Astrocyte (in vitro differentiated cells and primary cell): ENCODE measurements around the gene MRPL1. TPM values are rescaled to one million over a fixed set of nuclear protein-coding genes. Genes with fewer than 3 reads are reported as not detected.

Source experiments
- DNase-seq: peaks from one replicate; pipeline ENCODE4 v3.0.0-alpha.2; 2010; ENCODE audit warnings: low read depth
- FAIRE-seq: peaks from 2 replicates; lab custom pipeline; 2011; peaks lifted over from hg19 to GRCh38; lab: Jason Lieb, UNC
- H2AFZ ChIP-seq: 2 replicates; pipeline ENCODE4 v1.6.0; 2012; ENCODE audit warnings: low read depth, low read length, inconsistent platforms
- H3K27ac ChIP-seq: 2 replicates; pipeline ENCODE4 v1.5.1; 2011; ENCODE audit warnings: low read depth, low read length, inconsistent platforms
- H3K27me3 ChIP-seq: 2 replicates; pipeline ENCODE4 v1.6.0; 2011; ENCODE audit warnings: low read length, inconsistent platforms; ENCODE audit not compliant: insufficient read depth
- H3K36me3 ChIP-seq: 2 replicates; pipeline ENCODE4 v1.5.1; 2011; ENCODE audit warnings: low read length, inconsistent platforms; ENCODE audit not compliant: insufficient read depth
- H3K4me1 ChIP-seq: 2 replicates; pipeline ENCODE4 v1.5.1; 2011; ENCODE audit warnings: low read length, inconsistent platforms; ENCODE audit not compliant: insufficient read depth
- H3K4me2 ChIP-seq: 2 replicates; pipeline ENCODE4 v1.6.0; 2012; ENCODE audit warnings: low read length, inconsistent platforms
- H3K4me3 ChIP-seq: 2 replicates; pipeline ENCODE4 v1.5.1; 2011; ENCODE audit warnings: low read depth, mild to moderate bottlenecking, low read length, inconsistent platforms; ENCODE audit not compliant: insufficient read depth
- H3K79me2 ChIP-seq: 2 replicates; pipeline ENCODE4 v1.6.0; 2012; ENCODE audit warnings: mild to moderate bottlenecking, low read length, inconsistent platforms; ENCODE audit not compliant: insufficient read depth
- H3K9ac ChIP-seq: 2 replicates; pipeline ENCODE4 v1.6.0; 2012; ENCODE audit warnings: mild to moderate bottlenecking, low read length, inconsistent platforms
- H3K9me3 ChIP-seq: 2 replicates; pipeline ENCODE4 v1.5.1; 2012; ENCODE audit warnings: low read depth, mild to moderate bottlenecking, low read length, inconsistent platforms; ENCODE audit not compliant: insufficient read depth
- H4K20me1 ChIP-seq: 2 replicates; pipeline ENCODE4 v1.6.0; 2012; ENCODE audit warnings: low read length, inconsistent platforms; ENCODE audit not compliant: insufficient read depth
- H3K27ac Mint-ChIP-seq: one replicate; pipeline ENCODE4 v1.8.0; 2021; ENCODE audit warnings: mild to moderate bottlenecking, mixed read lengths; ENCODE audit not compliant: unreplicated experiment
- H3K27me3 Mint-ChIP-seq: one replicate; pipeline ENCODE4 v1.8.0; 2021; ENCODE audit warnings: low read depth, mixed read lengths; ENCODE audit not compliant: unreplicated experiment
- H3K36me3 Mint-ChIP-seq: one replicate; pipeline ENCODE4 v1.8.0; 2021; ENCODE audit warnings: low read depth, mixed read lengths; ENCODE audit not compliant: unreplicated experiment
- H3K4me1 Mint-ChIP-seq: one replicate; pipeline ENCODE4 v1.8.0; 2021; ENCODE audit warnings: low read depth, mixed read lengths; ENCODE audit not compliant: unreplicated experiment
- H3K4me3 Mint-ChIP-seq: one replicate; pipeline ENCODE4 v1.8.0; 2021; ENCODE audit warnings: mild to moderate bottlenecking, moderate library complexity, mixed read lengths; ENCODE audit not compliant: unreplicated experiment
- H3K9me3 Mint-ChIP-seq: one replicate; pipeline ENCODE4 v1.8.0; 2021; ENCODE audit warnings: mild to moderate bottlenecking, mixed read lengths; ENCODE audit not compliant: unreplicated experiment
- EZH2 ChIP-seq: IDR thresholded peaks from 2 replicates; pipeline ENCODE4 v1.6.1; 2012; ENCODE audit warnings: mild to moderate bottlenecking, low read length, inconsistent platforms; ENCODE audit not compliant: insufficient read depth
- total RNA-seq: library from RNA; stranded (reverse); gene quantifications from 2 replicates; pipeline ENCODE4 v1.2.1, GENCODE V29; 2021
- TF ChIP-seq, protein P1 (sequence below): IDR thresholded peaks from 2 replicates; pipeline ENCODE4 v1.5.1; 2011; ENCODE audit warnings: low read depth, mild to moderate bottlenecking, inconsistent platforms, low read length, moderate library complexity; ENCODE audit not compliant: insufficient read depth

Gene MRPL1
- total RNA-seq, 1 donor from 2014 or later, result 33.2 TPM

DNA sequence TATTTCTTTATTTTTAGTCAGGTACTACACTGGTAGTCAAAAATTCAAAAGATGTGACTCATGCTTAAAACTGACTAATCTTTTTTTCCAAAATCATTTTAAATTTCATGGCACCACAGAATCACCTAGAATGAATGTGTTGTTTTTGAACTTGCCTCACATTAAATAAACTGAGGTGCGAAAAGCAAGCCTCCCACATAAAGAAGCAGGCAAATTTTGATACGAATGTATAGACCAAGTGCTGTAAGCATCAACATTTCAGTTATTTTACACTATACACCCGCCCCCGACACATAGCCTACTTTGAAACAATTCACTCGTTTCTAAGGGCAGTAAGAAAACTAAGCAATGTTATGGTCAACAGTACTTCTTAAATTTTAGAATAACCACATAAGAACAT, 94.3 kb downstream of the MRPL1 start:
- Histone ChIP-seq H3K36me3 (peaks cover 6% of the 10 kb centered on the region), H4K20me1 (no peaks in the 10 kb centered on the region), H3K9ac (no peak overlapping the region), H3K4me2 (no peak overlapping the region), H3K27ac (no peak overlapping the region), H3K79me2 (no peaks in the 10 kb centered on the region), H3K4me3 (no peak overlapping the region), H3K27me3 (no peaks in the 10 kb centered on the region), H3K4me1 (no peaks in the 10 kb centered on the region), H2AFZ (no peak overlapping the region), H3K9me3 (no peaks in the 10 kb centered on the region)
- Mint-ChIP-seq H3K27me3 (no peaks in the 10 kb centered on the region), H3K4me3 (no peak overlapping the region), H3K9me3 (no peaks in the 10 kb centered on the region), H3K27ac (no peak overlapping the region), H3K36me3 (peaks cover 2% of the 10 kb centered on the region), H3K4me1 (no peaks in the 10 kb centered on the region)
- FAIRE-seq, result no peak
- DNase-seq, result no peak
- no peak for TF ChIP-seq EZH2
- TF ChIP-seq, protein P1, sequence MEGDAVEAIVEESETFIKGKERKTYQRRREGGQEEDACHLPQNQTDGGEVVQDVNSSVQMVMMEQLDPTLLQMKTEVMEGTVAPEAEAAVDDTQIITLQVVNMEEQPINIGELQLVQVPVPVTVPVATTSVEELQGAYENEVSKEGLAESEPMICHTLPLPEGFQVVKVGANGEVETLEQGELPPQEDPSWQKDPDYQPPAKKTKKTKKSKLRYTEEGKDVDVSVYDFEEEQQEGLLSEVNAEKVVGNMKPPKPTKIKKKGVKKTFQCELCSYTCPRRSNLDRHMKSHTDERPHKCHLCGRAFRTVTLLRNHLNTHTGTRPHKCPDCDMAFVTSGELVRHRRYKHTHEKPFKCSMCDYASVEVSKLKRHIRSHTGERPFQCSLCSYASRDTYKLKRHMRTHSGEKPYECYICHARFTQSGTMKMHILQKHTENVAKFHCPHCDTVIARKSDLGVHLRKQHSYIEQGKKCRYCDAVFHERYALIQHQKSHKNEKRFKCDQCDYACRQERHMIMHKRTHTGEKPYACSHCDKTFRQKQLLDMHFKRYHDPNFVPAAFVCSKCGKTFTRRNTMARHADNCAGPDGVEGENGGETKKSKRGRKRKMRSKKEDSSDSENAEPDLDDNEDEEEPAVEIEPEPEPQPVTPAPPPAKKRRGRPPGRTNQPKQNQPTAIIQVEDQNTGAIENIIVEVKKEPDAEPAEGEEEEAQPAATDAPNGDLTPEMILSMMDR, result no peak

DNA sequence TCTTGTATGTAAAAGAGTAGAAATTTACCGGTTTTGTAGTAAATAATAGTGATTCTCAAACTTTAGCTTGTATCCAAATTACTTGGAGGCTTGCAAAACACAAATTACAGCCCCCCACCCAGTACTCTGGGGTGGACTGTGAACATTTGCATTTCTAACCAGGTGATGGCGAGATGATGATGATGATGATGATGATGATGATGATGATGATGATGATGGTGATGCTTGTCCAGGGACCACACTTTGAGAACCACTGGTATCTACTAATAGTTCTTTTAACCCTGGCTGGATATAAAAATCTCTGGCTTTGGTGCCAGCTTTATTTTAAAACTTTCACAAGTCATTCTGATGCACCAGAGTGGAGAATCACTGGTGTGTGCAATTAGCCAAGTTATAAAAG, 96.3 kb downstream of the MRPL1 start:
- H3K27me3 Mint-ChIP-seq, result no peaks in the 10 kb centered on the region
- H3K9me3 ChIP-seq, result no peaks in the 10 kb centered on the region
- H3K4me1 ChIP-seq, result no peaks in the 10 kb centered on the region
- no peaks in the 10 kb centered on the region for H3K27me3 ChIP-seq
- no peak overlapping the region for H3K4me3 ChIP-seq
- H3K27ac ChIP-seq, result no peak overlapping the region
- peaks cover 2% of the 10 kb centered on the region for H3K36me3 Mint-ChIP-seq
- DNase-seq (no peak), FAIRE-seq (no peak)
- no peak overlapping the region for H3K4me2 ChIP-seq
- no peak overlapping the region for H3K27ac Mint-ChIP-seq
- no peaks in the 10 kb centered on the region for H4K20me1 ChIP-seq
- H3K9ac ChIP-seq, result no peak overlapping the region
- H3K4me1 Mint-ChIP-seq, result no peaks in the 10 kb centered on the region
- no peak for TF ChIP-seq EZH2
- TF ChIP-seq, protein P1, result no peak
- H3K4me3 Mint-ChIP-seq, result no peak overlapping the region
- H3K9me3 Mint-ChIP-seq, result no peaks in the 10 kb centered on the region
- no peaks in the 10 kb centered on the region for H3K36me3 ChIP-seq
- H2AFZ ChIP-seq, result no peak overlapping the region
- H3K79me2 ChIP-seq, result no peaks in the 10 kb centered on the region

DNA sequence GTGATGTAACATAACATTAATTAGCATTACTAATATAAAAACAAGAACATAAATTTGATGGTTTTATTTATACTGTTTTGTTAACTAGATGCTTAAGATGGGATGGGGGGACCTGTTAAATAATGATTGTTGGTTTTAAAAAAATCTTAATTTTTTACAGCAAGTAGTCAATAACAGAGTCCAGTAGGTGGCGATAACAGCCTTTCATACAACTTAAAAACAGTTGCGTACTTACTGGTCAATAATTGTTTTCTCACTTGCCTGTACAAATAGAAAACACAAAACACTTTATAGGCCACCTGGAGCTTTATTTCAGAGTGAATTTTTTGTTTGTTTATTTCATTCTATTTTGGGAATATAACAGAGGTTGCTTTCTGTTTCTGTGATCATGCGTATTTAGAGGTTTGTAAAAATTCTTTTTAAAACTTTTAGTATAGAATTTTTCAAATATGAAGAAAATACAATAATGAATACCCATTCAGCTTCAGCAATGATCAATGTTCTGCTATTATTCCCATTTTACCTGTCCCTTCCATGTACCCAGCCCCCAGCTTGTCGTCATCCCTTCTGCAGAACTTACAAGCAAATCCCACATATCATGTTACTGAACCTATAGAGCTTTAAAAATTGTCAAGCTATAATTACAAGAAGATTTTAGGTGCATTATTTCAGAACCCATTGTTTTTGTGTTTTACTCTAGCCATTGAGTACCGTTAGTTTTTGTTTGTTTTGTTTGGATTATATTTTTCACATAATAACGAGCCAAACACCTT, 97.1 kb downstream of the MRPL1 start:
- H4K20me1 ChIP-seq, result no peaks in the 10 kb centered on the region
- H3K79me2 ChIP-seq, result no peaks in the 10 kb centered on the region
- H3K4me2 ChIP-seq, result no peak overlapping the region
- H3K9me3 ChIP-seq, result no peaks in the 10 kb centered on the region
- peaks cover under 1% of the 10 kb centered on the region for H3K36me3 Mint-ChIP-seq
- H3K36me3 ChIP-seq, result no peaks in the 10 kb centered on the region
- H3K4me3 ChIP-seq, result no peak overlapping the region
- H3K4me1 ChIP-seq, result no peaks in the 10 kb centered on the region
- no peaks in the 10 kb centered on the region for H3K27me3 Mint-ChIP-seq
- no peak overlapping the region for H3K27ac Mint-ChIP-seq
- peak; percentile 63 for FAIRE-seq
- no peaks in the 10 kb centered on the region for H3K27me3 ChIP-seq
- no peak overlapping the region for H2AFZ ChIP-seq
- TF ChIP-seq, protein P1, result peak; percentile 65
- no peak for TF ChIP-seq EZH2
- no peak overlapping the region for H3K9ac ChIP-seq
- H3K9me3 Mint-ChIP-seq, result no peaks in the 10 kb centered on the region
- no peaks in the 10 kb centered on the region for H3K4me1 Mint-ChIP-seq
- H3K4me3 Mint-ChIP-seq, result no peak overlapping the region
- DNase-seq, result peak; percentile 22
- H3K27ac ChIP-seq, result no peak overlapping the region
